Measurements from ENCODE around the gene PIK3CG.
"Not testable (repeated sequence)": the region's sequence is repeated elsewhere in the genome, so short reads cannot be mapped to it uniquely, and the experiment has no call there.

Gene PIK3CG

DNA sequence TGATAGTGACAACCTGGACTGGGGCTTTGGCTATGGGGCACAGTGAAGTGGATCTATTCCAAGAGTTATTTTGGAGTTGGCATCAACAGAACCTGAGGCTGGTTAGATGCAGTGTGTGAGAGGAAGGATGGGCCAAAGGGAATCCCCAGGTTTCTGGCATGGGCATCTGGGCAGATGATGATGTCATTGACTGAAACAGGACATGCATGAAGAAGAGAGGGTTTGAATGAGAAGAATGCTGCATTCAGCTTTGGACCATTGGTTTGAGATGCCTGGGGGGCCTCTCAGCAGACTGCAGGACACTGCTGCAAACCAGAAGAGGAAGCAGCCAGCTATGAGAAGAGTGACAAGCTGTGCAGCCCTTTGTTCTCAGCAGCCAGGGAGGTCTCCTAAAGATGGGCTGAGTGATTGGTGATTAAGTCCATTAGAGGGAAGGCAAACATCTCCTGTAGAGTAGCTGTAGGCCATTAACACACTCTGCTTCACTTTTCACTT lies 23.1 kb upstream of the PIK3CG start:
- no peak overlapping the region for H3K4me3 ChIP-seq (replicated peaks in 1 of 2; ENCODE audit: low read depth in 2 of 2, low read length in 2 of 2)
- no peak for DNase-seq (ENCODE audit: low read depth in 2 of 2)
- TF ChIP-seq, protein P1, sequence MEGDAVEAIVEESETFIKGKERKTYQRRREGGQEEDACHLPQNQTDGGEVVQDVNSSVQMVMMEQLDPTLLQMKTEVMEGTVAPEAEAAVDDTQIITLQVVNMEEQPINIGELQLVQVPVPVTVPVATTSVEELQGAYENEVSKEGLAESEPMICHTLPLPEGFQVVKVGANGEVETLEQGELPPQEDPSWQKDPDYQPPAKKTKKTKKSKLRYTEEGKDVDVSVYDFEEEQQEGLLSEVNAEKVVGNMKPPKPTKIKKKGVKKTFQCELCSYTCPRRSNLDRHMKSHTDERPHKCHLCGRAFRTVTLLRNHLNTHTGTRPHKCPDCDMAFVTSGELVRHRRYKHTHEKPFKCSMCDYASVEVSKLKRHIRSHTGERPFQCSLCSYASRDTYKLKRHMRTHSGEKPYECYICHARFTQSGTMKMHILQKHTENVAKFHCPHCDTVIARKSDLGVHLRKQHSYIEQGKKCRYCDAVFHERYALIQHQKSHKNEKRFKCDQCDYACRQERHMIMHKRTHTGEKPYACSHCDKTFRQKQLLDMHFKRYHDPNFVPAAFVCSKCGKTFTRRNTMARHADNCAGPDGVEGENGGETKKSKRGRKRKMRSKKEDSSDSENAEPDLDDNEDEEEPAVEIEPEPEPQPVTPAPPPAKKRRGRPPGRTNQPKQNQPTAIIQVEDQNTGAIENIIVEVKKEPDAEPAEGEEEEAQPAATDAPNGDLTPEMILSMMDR (IDR thresholded peaks at IDR 0.05; ENCODE audit: low read depth, low read length), result no peak

DNA sequence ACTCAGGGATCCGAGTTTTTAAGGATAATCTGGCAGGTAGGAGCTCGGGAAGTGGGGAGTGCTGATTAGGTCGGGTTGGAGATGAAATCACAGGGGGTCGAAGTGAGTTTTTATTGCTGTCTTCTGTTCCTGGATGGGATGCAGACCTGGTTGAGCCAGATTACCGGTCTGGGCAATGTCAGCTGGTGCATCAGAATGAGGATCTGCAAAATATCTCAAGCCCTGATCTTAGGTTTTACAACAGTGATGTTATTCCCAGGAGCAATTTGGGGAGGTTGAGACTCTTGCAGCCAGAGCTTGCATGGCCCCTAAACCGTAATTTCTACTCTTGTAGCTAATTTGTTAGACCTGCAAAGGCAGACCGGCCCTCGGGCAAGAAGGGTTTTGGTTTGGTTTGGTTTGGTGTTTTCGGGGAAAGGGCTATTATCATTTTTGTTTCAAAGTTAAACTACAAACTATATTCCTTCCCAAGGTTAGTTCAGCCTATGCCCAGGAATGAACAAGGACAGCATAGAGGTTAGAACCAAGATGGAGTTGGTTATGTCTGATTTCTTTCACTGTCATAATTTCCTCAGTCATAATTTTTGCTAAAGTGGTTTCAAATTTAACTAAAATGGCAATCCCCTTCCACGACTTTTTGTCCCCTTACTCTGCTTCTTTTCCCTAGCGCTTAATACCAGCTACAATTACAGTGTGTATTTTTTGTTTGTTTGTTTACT lies 20.6 kb upstream of the PIK3CG start:
- TF ChIP-seq, protein P1 (IDR thresholded peaks at IDR 0.05; ENCODE audit: low read depth, low read length), result no peak
- no peak for DNase-seq (ENCODE audit: low read depth in 2 of 2)
- no peak overlapping the region for H3K4me3 ChIP-seq (replicated peaks in 1 of 2; ENCODE audit: low read depth in 2 of 2, low read length in 2 of 2)

DNA sequence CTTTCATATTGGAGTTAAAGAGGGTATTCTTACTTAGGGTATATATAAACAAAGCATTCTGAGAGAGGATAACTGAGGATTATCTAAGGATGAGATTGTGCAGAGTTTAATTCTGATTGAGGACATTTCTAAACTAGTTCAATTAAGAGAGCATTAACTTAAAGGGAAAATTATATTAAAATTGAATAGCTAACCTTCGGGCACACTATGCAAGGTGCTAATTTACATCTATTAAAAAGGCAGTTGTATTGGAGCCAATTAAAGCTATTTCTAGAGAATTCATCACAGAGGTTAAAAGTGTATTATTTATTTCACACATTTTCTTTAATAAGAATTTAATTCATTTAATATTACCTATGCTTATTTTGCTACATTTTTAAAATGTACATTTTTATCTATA lies 17.0 kb upstream of the PIK3CG start:
- no peak for DNase-seq (ENCODE audit: low read depth in 2 of 2)
- H3K4me3 ChIP-seq (replicated peaks in 1 of 2; ENCODE audit: low read depth in 2 of 2, low read length in 2 of 2), result no peak overlapping the region
- TF ChIP-seq, protein P1 (IDR thresholded peaks at IDR 0.05; ENCODE audit: low read depth, low read length), result no peak

DNA sequence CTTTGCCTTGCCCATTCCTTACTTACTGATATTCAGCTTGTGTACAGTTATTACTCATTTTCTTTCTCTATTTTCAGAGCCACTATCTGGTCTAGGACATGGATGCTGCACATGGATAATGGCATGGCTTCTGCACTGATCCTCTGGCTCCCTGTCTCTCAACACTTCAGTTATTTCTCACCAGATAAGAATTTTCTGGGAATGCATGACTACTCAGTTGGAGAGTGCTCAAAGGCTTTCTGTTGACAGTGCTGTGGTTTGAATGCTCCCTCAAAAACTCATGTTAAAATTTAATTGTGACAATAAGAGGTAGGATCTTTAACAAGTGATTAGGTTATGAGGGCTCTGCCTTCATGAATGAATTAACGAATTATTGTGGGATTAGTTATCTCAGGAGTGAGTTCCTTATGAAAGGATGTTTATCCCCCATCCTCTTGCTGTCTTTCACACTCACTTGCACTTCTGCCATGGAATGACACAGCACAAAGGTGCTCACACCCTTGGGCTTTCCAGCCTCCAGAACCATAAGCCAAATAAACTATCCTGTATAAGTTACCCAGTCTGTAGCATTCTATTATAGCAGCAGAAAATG lies 16.1 kb upstream of the PIK3CG start:
- no peak overlapping the region for H3K4me3 ChIP-seq (replicated peaks in 1 of 2; ENCODE audit: low read depth in 2 of 2, low read length in 2 of 2)
- peak; percentile 28 to 39 for DNase-seq (ENCODE audit: low read depth in 2 of 2)
- TF ChIP-seq, protein P1 (IDR thresholded peaks at IDR 0.05; ENCODE audit: low read depth, low read length), result no peak

DNA sequence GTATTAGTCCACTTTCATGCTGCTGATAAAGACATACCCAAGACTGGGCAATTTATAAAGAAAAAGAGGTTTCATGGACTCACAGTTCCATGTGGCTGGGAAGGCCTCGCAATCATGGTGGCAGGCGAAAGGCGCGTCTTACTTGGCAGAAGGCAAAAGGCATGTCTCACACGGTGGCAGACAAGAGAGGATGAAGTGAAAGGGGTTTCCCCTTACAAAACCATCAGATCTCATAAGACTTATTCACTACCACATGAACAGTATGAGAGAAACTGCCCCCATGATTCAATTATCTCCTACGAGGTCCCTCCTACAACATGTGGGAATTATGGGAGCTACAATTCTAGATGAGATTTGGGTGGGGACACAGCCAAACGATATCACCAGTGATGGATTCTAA lies 13.4 kb upstream of the PIK3CG start:
- not testable (repeated sequence) for DNase-seq (ENCODE audit: low read depth in 2 of 2); H3K4me3 ChIP-seq (replicated peaks in 1 of 2; ENCODE audit: low read depth in 2 of 2, low read length in 2 of 2)

DNA sequence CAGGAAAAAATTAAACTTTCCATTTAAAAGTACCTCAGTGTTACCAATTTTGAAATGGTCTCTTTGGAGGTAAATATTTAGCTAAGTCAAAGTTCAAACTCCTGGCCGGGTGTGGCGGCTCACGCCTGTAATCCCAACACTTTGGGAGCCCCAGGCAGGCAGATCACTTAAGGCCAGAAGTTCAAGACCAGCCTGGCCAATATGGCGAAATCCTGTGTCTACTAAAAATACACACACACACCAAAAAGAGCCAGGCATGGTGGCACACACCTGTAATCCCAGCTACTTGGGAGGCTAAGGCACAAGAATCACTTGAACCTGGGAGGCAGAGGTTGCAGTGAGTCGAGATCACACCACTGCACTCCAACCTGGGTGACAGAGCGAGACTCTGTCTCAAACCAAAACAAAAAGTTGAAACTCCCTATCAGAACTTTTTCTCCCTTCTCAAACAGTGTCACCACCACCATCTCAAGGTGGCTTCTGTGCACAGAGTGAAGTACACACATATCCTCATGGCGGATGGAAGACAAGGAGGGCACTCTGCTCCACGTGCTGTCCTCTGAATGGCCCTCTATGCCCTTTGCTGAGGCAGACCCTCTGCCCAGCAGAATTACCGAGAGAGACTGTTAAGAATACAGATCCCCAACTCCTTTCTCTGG lies 11.7 kb upstream of the PIK3CG start:
- DNase-seq (ENCODE audit: low read depth in 2 of 2), result no peak
- H3K4me3 ChIP-seq (replicated peaks in 1 of 2; ENCODE audit: low read depth in 2 of 2, low read length in 2 of 2), result no peak overlapping the region
- TF ChIP-seq, protein P1 (IDR thresholded peaks at IDR 0.05; ENCODE audit: low read depth, low read length), result no peak

DNA sequence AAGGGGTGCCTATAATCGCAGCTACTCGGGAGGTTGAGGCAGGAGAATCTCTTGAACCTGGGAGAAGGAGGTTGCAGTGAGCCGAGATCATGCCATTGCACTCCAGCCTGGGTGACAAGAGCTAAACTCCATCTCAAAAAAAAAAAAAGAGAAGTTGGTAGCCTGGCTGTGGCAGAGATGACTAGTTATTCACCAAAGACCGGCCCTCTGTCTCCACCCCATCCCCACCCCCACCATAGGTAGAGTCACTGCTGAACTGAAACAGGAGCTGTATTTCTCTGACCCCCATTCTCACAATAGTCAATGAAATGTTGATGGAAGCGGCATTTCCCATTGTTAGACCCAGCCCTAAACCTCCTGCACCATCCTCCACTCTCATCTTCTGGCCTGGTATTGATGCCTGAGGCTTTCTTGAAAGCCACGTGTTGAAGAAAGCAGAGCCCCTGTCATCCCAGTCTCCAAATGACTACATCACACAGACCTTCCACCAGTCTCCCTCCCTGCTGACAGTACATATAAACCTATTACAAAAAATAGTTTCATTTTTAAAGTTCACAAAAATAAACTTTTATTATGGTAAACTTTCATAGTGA lies 9.4 kb upstream of the PIK3CG start:
- DNase-seq (ENCODE audit: low read depth in 2 of 2), result no peak
- H3K4me3 ChIP-seq (replicated peaks in 1 of 2; ENCODE audit: low read depth in 2 of 2, low read length in 2 of 2), result no peak overlapping the region
- TF ChIP-seq, protein P1 (IDR thresholded peaks at IDR 0.05; ENCODE audit: low read depth, low read length), result no peak

Measured in cardiac fibroblast (primary cell).